GM12874 (cell line): ENCODE measurements around the gene TPRG1.

Experiments
- TF ChIP-seq, protein P1 (sequence below): IDR thresholded peaks from 2 replicates; pipeline ENCODE4 v1.5.1; 2011; ENCODE audit warnings: low read depth, mild to moderate bottlenecking, control low read depth, low read length, moderate library complexity; ENCODE audit not compliant: insufficient read depth

The TPRG1 gene

GRCh38 chr3:189303584-189303983 lies 131.8 kb downstream of the TPRG1 start:
- TF ChIP-seq, protein P1, sequence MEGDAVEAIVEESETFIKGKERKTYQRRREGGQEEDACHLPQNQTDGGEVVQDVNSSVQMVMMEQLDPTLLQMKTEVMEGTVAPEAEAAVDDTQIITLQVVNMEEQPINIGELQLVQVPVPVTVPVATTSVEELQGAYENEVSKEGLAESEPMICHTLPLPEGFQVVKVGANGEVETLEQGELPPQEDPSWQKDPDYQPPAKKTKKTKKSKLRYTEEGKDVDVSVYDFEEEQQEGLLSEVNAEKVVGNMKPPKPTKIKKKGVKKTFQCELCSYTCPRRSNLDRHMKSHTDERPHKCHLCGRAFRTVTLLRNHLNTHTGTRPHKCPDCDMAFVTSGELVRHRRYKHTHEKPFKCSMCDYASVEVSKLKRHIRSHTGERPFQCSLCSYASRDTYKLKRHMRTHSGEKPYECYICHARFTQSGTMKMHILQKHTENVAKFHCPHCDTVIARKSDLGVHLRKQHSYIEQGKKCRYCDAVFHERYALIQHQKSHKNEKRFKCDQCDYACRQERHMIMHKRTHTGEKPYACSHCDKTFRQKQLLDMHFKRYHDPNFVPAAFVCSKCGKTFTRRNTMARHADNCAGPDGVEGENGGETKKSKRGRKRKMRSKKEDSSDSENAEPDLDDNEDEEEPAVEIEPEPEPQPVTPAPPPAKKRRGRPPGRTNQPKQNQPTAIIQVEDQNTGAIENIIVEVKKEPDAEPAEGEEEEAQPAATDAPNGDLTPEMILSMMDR, result no peak

DNA sequence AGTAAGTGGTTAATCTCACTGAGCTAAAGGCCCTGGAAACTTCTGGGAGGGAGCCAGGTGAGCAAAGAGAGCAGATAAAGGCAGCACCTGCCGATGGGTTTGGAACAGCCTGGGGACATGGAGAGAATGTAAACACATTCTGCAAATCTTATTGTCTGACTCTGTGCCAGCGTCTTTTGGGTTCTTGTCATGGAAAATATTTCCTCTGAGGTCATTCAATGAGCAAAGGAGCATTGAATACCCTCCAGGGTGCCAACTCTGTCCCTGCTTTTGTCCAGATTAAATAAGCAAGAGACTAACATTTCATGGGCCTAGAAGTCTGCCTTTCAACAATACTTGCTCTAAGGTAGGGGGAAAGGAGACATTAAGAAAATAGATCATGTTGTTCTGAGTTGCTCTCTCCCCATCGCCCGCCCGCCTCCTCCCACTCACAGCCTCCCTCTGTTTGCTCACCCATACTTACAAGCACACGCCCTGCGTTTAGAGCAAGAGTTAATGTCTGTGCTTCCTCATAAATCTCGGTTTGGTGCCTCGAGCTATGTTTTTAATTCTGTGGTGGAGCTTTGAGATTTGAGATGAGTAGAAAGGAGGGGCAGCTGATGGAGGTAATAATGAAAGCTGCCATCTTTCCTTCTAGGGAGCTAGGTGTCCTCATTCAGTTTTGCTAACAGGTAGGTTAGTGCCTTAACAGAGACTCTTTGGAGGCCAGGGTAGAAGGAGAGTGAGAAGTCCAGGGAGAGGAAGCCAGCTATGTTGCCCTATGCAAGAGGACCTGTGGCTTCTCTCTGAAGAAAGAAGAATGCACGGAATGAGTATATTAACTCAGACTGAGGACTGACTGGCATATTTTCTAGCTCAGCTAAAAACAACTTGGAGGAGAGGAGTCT lies 132.9 kb downstream of the TPRG1 start:
- TF ChIP-seq, protein P1, result no peak

- TF ChIP-seq, protein P1, result no peak
Measured at GRCh38 chr3:189305412-189305811, 133.6 kb downstream of the TPRG1 start.

DNA sequence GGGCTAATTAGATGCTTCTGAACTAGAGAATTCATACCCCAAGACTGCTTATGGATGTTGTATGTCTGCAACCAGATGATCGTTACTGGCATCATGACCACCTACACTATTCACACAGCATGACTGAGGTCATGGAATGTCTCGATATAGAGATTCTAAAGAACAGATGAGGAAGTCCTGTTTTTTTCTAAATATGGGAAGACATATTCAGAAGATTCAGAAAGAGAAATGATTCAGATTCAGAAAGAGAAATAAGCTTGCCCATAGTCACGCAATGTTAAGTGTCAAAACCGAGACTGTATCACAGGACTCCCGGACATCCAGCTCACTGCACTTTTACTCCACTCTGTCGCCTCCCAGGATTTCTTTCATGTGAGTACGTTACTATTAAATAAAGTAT lies 136.2 kb downstream of the TPRG1 start:
- TF ChIP-seq, protein P1, result no peak

- TF ChIP-seq, protein P1, result no peak
Measured at GRCh38 chr3:189308608-189309007, 136.8 kb downstream of the TPRG1 start.

DNA sequence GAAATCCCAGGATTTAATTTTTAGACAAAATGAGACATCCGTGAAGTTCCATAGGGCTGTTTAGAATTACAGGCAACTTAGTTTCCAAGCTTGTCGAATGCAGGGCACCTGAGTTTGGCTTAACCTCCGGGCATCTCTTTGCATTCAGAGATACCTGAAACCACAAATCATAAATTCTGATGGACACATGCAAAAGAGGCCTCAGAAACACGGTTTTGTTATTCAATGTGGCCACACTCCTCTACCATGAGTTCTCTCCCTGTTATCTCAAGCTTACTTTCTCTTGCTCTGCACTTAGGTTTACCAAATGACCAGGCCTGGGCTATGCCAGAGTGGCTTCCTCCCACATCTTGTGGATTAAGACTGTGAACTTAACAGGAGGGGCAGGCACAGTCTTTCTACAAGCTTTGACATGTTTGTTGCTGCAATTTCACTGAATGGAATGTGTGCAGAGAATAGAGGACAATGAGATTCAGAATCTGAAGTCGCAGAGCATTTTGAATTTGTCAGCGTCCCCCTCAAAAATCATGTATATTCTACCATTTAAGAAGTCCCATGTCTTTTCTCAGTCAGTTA lies 137.7 kb downstream of the TPRG1 start:
- TF ChIP-seq, protein P1, result no peak

DNA sequence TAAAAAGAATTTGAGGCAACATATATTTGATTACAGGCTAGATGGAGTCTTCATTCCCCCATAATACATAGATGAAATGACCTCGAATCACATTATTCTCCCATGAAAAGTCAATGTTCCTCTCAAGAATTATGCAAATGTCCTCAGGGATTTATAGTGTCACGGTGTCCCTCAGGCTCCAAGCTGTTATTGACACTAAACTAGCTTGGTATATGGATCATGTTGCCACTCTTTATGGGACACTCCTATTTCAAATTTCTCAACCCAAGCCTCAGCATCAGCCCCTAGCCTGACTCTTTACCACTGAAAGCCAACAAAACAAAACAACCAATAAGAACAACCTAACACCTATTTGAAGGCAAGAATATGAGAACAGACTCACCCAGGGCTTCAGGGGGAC lies 139.8 kb downstream of the TPRG1 start:
- TF ChIP-seq, protein P1, result no peak
